Measurements from ENCODE around the gene ERGIC1.

- TF ChIP-seq CTCF (IDR thresholded peaks at IDR 0.05) (no peak), POLR2A (IDR thresholded peaks at IDR 0.05) (no peak)
Measured at GRCh38 chr5:172868436-172868923, 34.4 kb downstream of the ERGIC1 start.

Data from thyroid gland (tissue), 4 donors.